Activated T-helper 1 cell treated with anti-CD3 and anti-CD28 coated beads, Interleukin-12 subunit alpha, Interleukin-12 subunit beta, Interleukin-2, Interleukin-4 antibody, amounts not matched to agents 30 ng/mL and 10 ng/mL and 1 ng/mL, durations not matched to agents 14 hours and 24 hours and 36 hours (primary cell): ENCODE measurements around the gene RETREG2. TPM values are rescaled to one million over a fixed set of nuclear protein-coding genes. Genes with fewer than 3 reads are reported as not detected.

Experiments
- DNase-seq: peaks from one replicate; pipeline ENCODE4 v3.0.0; 2021; ENCODE audit warnings: low spot score
- H3K27ac Mint-ChIP-seq: one replicate; pipeline ENCODE4 v1.8.0; 2021; ENCODE audit warnings: mild to moderate bottlenecking, mixed read lengths
- H3K27me3 Mint-ChIP-seq: one replicate; pipeline ENCODE4 v1.8.0; 2022; ENCODE audit warnings: mild to moderate bottlenecking, moderate library complexity, mixed read lengths; ENCODE audit not compliant: insufficient read depth
- H3K36me3 Mint-ChIP-seq: one replicate; pipeline ENCODE4 v1.8.0; 2021; ENCODE audit warnings: low read depth, mixed read lengths
- H3K4me1 Mint-ChIP-seq: one replicate; pipeline ENCODE4 v1.8.0; 2021; ENCODE audit warnings: low read depth, mixed read lengths
- H3K4me3 Mint-ChIP-seq: one replicate; pipeline ENCODE4 v1.8.0; 2021; ENCODE audit warnings: mild to moderate bottlenecking, moderate library complexity, mixed read lengths
- H3K9me3 Mint-ChIP-seq: one replicate; pipeline ENCODE4 v1.8.0; 2021; ENCODE audit warnings: mixed read lengths
- intact Hi-C: fragments of 100-400 bp; cut with micrococcal nuclease; formaldehyde crosslinking; loops from one replicate; pipeline ENCODE4 v1.15.1; 2024
- total RNA-seq: library from RNA; stranded (reverse); gene quantifications from 2 replicates; pipeline ENCODE4 v1.2.3, GENCODE V29; 2022

The RETREG2 gene
- total RNA-seq, 1 donor from 2014 or later: 61.5 TPM

GRCh38 chr2:219215871-219216534, 37.9 kb downstream of the RETREG2 start:
- H3K27me3 Mint-ChIP-seq: no peaks in the 10 kb centered on the region
- no peak overlapping the region for H3K27ac Mint-ChIP-seq
- H3K4me3 Mint-ChIP-seq: no peak overlapping the region
- H3K4me1 Mint-ChIP-seq: peaks cover 28% of the 10 kb centered on the region
- DNase-seq: no peak
- H3K36me3 Mint-ChIP-seq: peaks cover 39% of the 10 kb centered on the region
- no peaks in the 10 kb centered on the region for H3K9me3 Mint-ChIP-seq
- intact Hi-C loops: no loop called here

DNA sequence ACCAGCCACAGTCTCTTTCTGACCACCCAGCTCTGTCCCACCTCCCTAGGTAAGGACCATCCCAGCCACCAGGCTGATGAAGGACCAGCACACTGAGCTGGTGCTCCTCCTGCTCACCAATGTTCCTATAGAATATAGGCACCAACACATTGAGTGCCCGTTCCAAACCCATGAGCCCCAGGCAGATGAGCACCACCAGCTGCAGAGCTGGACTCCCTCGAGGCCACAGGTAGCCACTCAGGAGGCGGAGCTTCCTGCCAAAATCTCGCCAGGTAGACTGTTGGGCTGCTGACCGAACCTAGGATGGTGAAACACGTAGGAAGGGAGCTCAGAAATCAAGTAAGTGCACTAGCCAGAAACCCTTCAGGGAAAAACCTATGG, 38.5 kb downstream of the RETREG2 start:
- peaks cover 38% of the 10 kb centered on the region for H3K36me3 Mint-ChIP-seq
- peaks cover 28% of the 10 kb centered on the region for H3K4me1 Mint-ChIP-seq
- H3K4me3 Mint-ChIP-seq: peak overlapping the region; percentile 87
- no peak overlapping the region for H3K27ac Mint-ChIP-seq
- H3K9me3 Mint-ChIP-seq: no peaks in the 10 kb centered on the region
- no peak for DNase-seq
- no peaks in the 10 kb centered on the region for H3K27me3 Mint-ChIP-seq
- intact Hi-C loops: no loop called here

DNA sequence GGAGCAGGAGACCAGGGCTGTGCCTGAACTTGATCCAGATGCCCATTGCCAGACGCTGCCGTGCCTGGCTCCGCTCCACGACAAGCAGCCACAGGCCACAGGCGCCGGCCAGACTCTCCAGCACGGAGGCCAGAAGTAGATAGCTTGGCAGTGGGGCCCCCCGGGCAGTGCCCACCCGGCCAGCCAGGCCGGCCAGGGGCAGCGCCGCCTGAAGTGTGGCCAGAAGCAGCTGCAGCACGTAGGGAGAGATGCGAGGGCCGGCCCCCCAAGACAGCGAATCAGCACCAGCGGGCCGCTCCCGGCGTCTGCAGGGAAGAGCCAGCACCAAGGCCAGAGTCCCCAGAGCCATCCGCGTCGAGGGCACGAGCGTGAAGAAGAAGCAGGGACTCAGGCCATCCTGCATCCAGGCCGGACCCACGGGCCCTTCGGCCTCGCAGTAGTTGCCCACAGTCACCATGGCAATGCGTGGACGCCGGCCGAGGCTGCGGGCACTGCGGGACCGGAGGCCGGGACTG, 40.2 kb downstream of the RETREG2 start:
- H3K4me3 Mint-ChIP-seq: peak overlapping the region; percentile 87
- no peaks in the 10 kb centered on the region for H3K27me3 Mint-ChIP-seq
- H3K36me3 Mint-ChIP-seq: peaks cover 39% of the 10 kb centered on the region
- peak overlapping the region; percentile 86 for H3K27ac Mint-ChIP-seq
- H3K9me3 Mint-ChIP-seq: no peaks in the 10 kb centered on the region
- DNase-seq: no peak
- intact Hi-C loops: loop anchor here (1.0 to 2.0 kb wide), 3 partner anchors 11 to 81 kb away; partner anchors contain the start of genes ANKZF1, ATG9A and RETREG2
- peaks cover 23% of the 10 kb centered on the region for H3K4me1 Mint-ChIP-seq

GRCh38 chr2:219218732-219219701, 40.9 kb downstream of the RETREG2 start, which contains the start of gene ABCB6:
Gene ABCB6 (minus strand): TSS chr2:219218958. CDS start chr2:219218673, 285 bp downstream.
- H3K4me3 Mint-ChIP-seq: peak within 1 kb of the TSS; percentile 87
- H3K27ac Mint-ChIP-seq: peak within 1 kb of the TSS; percentile 86
- H3K36me3 Mint-ChIP-seq: peaks cover 41% of the 10 kb centered on the region
- DNase-seq: peak; percentile 86
- H3K9me3 Mint-ChIP-seq: no peaks in the 10 kb centered on the region
- H3K4me1 Mint-ChIP-seq: peaks cover 23% of the 10 kb centered on the region
- intact Hi-C loops: loop anchor here (1.0 to 2.0 kb wide), 8 partner anchors 10 to 80 kb away; partner anchors contain the start of genes ANKZF1, ATG9A, DNAJB2 and GLB1L
- no peaks in the 10 kb centered on the region for H3K27me3 Mint-ChIP-seq

GRCh38 chr2:219219784-219220532, 41.9 kb downstream of the RETREG2 start:
- Mint-ChIP-seq H3K9me3 (no peaks in the 10 kb centered on the region), H3K4me3 (no peak overlapping the region), H3K27ac (peak overlapping the region; percentile 26), H3K4me1 (peaks cover 23% of the 10 kb centered on the region), H3K36me3 (peaks cover 40% of the 10 kb centered on the region), H3K27me3 (no peaks in the 10 kb centered on the region)
- DNase-seq: no peak
- intact Hi-C loops: loop anchor here (1.0 to 2.0 kb wide), 6 partner anchors 14 to 79 kb away; partner anchors contain the start of genes DNAJB2, GLB1L, NHEJ1 and STK16

GRCh38 chr2:219220652-219221402, 42.8 kb downstream of the RETREG2 start:
- Mint-ChIP-seq H3K36me3 (peaks cover 43% of the 10 kb centered on the region), H3K27ac (peak overlapping the region; percentile 29), H3K9me3 (no peaks in the 10 kb centered on the region), H3K4me3 (no peak overlapping the region), H3K27me3 (no peaks in the 10 kb centered on the region), H3K4me1 (peaks cover 23% of the 10 kb centered on the region)
- DNase-seq: no peak
- intact Hi-C loops: no loop called here

DNA sequence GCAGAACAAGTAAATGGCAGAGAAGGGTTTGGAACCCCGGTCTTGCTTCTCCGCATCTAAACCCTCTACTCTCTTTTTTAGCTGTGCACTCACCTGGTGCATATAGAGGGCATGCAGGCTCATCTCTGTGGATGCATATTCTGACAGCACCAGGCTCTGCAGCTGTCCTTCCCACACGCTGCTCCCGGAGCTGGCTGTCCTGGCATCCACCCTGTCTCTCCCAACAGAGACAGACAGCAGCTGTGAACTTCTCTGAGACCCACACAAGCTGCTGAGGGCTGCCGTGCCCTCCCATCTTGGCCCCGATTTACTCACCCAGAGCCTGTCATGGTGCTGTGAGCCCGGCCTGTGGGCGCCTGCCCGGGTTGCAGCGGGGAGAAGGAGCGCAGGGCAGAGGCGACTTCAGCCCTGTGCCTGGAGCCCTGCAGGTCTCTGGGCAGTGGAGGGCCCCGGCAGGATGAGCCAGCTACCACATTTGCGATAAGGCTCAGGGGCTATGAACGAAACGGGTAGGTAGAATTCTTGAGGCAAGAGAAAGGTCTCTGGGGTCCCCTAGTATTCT, 44.0 kb downstream of the RETREG2 start:
- Mint-ChIP-seq H3K4me1 (peaks cover 20% of the 10 kb centered on the region), H3K27ac (no peak overlapping the region), H3K9me3 (no peaks in the 10 kb centered on the region), H3K27me3 (no peaks in the 10 kb centered on the region), H3K36me3 (peaks cover 47% of the 10 kb centered on the region), H3K4me3 (no peak overlapping the region)
- intact Hi-C loops: no loop called here
- no peak for DNase-seq

DNA sequence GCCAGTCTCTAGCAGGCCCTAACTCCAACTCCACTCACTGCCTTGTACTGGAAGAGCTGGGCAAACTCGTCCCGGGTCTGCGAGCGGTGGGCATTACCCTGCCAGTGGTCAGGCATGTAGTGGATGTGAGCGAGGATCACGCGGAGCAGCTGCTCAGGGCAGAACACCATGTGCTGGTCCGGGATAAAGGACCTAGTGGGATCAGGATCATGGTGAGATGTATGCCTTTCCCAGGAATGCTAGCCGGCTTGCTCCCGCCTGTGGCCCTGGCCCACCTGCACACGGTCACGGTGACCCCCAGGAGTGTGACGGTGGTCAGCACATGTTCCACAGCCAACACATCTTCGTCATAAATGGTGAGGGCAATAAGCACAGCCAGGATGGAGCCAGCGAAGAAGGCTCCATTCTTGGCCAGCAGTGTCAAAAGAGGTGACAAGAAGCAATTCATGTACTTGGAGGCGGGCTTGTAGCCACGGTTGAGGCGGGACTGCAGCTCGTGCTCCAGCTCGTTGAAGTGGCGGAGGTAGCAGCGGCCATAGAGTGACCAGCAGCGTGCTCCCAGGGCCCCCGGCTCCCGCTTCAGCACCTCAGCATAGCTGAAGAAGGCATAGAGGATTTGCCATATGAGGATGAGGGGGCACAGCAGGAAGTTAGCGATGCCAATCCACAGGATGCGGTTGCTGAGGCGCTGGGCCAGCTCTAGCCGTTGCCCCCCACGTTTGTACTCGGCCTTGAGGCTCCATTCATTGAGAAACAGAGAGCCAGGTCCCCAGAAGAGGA, 45.9 kb downstream of the RETREG2 start:
- Mint-ChIP-seq H3K9me3 (no peaks in the 10 kb centered on the region), H3K36me3 (peaks cover 50% of the 10 kb centered on the region), H3K4me1 (peaks cover 25% of the 10 kb centered on the region), H3K27ac (no peak overlapping the region), H3K27me3 (no peaks in the 10 kb centered on the region), H3K4me3 (no peak overlapping the region)
- DNase-seq: no peak
- intact Hi-C loops: no loop called here

GRCh38 chr2:219225350-219225749, 47.3 kb downstream of the RETREG2 start:
- no peak for DNase-seq
- Mint-ChIP-seq H3K4me1 (peaks cover 18% of the 10 kb centered on the region), H3K36me3 (peaks cover 46% of the 10 kb centered on the region), H3K9me3 (no peaks in the 10 kb centered on the region), H3K27me3 (no peaks in the 10 kb centered on the region), H3K4me3 (no peak overlapping the region), H3K27ac (no peak overlapping the region)
- intact Hi-C loops: no loop called here

GRCh38 chr2:219228041-219228910, 50.2 kb downstream of the RETREG2 start:
- H3K36me3 Mint-ChIP-seq: peaks cover 42% of the 10 kb centered on the region
- no peak for DNase-seq

More at GRCh38 chr2:219228041-219228910, 50.2 kb downstream of the RETREG2 start:
- Mint-ChIP-seq H3K4me1 (peaks cover 37% of the 10 kb centered on the region), H3K27me3 (no peaks in the 10 kb centered on the region), H3K9me3 (no peaks in the 10 kb centered on the region), H3K27ac (peak overlapping the region; percentile 68), H3K4me3 (peak overlapping the region; percentile 89)
- intact Hi-C loops: loop anchor here (2.0 kb wide), 1 partner anchor 569 kb away; the partner anchor contains the start of genes BCS1L and ZNF142
